Activated naive CD8-positive, alpha-beta T cell (primary cell): Measurements from ENCODE around the gene NDUFS2.

Source experiments
- H3K27ac Mint-ChIP-seq: one replicate; pipeline ENCODE4 v1.8.0; 2021; ENCODE audit warnings: mixed read lengths
- H3K27me3 Mint-ChIP-seq: one replicate; pipeline ENCODE4 v1.8.0; 2021; ENCODE audit warnings: mixed read lengths
- H3K36me3 Mint-ChIP-seq: one replicate; pipeline ENCODE4 v1.8.0; 2021; ENCODE audit warnings: mixed read lengths
- H3K4me1 Mint-ChIP-seq: one replicate; pipeline ENCODE4 v1.8.0; 2021; ENCODE audit warnings: low read depth, mixed read lengths
- H3K4me3 Mint-ChIP-seq: one replicate; pipeline ENCODE4 v1.8.0; 2021; ENCODE audit warnings: mild to moderate bottlenecking, mixed read lengths
- H3K9me3 Mint-ChIP-seq: one replicate; pipeline ENCODE4 v1.8.0; 2021; ENCODE audit warnings: low read depth, mixed read lengths

The NDUFS2 gene

DNA sequence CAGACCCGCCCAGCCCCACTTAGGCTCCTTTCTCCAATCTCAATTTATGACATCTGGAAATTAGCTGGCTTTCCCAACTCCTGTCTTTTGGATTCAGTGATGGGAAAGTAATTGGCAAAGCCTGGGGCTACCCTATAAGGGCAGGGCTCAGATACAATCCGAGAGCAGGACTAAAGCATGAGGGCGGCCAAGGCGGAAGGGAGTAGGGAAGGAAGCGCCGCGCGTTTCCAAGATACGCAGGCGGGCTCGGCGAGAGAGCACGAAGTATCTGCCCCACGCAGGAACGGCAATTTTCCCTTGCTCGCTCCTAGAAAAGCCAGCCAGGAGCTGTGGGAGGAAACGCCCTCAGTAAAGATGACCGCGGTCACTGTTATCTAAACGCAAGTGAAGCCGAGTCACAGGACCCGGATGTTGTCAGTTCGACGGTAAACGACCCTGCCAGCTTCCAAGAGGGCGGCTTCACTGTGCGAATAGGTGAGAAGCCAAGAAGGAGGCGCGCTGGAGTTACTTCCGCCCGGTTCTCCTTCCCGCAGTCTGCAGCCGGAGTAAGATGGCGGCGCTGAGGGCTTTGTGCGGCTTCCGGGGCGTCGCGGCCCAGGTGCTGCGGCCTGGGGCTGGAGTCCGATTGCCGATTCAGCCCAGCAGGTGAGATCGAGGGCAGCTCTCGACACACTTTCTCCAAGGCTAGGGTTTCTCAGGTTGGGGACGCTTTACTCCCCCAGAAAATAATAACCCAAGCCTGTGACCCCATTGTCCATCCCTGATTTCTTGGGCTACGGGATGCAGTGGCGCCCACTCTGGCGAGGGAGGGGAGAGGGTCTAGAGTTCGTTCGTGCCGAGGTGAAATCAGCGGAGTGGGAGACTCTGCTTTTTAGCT lies at the start of gene NDUFS2:
Gene NDUFS2, plus strand, starts transcription at position 532 of the 877 bp plus-strand sequence. Its CDS starts 19 bp downstream, at position 551.
- H3K36me3 Mint-ChIP-seq = peaks cover 9% of the 10 kb centered on the region
- peak within 1 kb of the TSS; percentile 94 for H3K4me3 Mint-ChIP-seq
- no peaks in the 10 kb centered on the region for H3K9me3 Mint-ChIP-seq
- H3K4me1 Mint-ChIP-seq = peaks cover 72% of the 10 kb centered on the region
- H3K27ac Mint-ChIP-seq = peak within 1 kb of the TSS; percentile 95
- H3K27me3 Mint-ChIP-seq = no peaks in the 10 kb centered on the region

DNA sequence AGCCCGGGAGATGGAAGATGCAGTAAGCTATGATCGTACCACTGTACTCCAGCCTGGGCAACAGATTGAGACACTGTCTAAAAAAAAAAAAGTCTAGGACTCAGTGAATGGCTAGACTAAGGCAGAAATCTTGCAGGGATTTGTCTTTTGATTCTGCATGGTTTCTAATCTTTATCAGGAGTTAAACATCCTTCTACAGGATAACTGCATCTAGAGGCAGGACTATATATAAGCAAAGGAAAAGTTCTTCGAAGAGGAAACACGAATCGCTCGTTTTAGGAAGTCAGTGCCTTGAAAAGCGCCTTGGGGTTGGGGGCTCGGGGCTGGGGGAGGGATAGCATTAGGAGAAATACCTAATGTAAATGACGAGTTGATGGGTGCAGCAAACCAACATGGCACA lies 49.0 kb upstream of the NDUFS2 start:
- H3K4me3 Mint-ChIP-seq = peak overlapping the region; percentile 98
- peaks cover 9% of the 10 kb centered on the region for H3K36me3 Mint-ChIP-seq
- H3K9me3 Mint-ChIP-seq = no peaks in the 10 kb centered on the region
- no peaks in the 10 kb centered on the region for H3K27me3 Mint-ChIP-seq
- H3K4me1 Mint-ChIP-seq = peaks cover 23% of the 10 kb centered on the region
- H3K27ac Mint-ChIP-seq = peak overlapping the region; percentile 78

DNA sequence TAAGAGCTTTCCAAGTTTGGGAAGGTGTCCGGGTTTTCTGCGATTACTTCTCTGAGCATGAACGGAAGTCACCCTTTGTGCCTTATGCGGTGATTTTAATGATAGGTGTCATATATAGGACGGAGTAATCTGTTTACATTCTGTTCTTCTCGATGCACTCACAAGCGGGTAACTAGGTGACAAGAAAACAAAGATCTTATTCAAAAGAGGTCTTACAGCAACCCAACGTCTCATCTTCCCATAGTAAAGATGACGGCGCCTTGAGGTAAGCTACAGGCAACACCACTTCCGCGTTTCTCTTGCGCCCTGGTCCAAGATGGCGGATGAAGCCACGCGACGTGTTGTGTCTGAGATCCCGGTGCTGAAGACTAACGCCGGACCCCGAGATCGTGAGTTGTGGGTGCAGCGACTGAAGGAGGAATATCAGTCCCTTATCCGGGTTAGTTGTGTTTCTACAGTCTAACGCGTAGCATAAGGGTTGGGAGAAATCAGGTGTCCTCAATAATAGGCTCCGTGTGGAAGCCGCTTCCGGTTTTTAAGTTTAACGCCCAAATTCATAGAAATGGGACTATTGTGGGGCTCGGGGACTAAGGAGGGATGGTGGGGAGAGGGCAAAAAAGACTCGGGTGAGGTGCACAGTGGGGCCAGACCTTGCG lies 48.4 kb upstream of the NDUFS2 start, which contains the start of gene UFC1:
Gene UFC1, plus strand, starts transcription at position 297 of the 656 bp plus-strand sequence. Its CDS starts 20 bp downstream, at position 317.
- Mint-ChIP-seq H3K9me3 (no peaks in the 10 kb centered on the region), H3K27ac (peak within 1 kb of the TSS; percentile 100), H3K4me1 (peaks cover 29% of the 10 kb centered on the region), H3K36me3 (peaks cover 9% of the 10 kb centered on the region), H3K4me3 (peak within 1 kb of the TSS; percentile 98), H3K27me3 (no peaks in the 10 kb centered on the region)

DNA sequence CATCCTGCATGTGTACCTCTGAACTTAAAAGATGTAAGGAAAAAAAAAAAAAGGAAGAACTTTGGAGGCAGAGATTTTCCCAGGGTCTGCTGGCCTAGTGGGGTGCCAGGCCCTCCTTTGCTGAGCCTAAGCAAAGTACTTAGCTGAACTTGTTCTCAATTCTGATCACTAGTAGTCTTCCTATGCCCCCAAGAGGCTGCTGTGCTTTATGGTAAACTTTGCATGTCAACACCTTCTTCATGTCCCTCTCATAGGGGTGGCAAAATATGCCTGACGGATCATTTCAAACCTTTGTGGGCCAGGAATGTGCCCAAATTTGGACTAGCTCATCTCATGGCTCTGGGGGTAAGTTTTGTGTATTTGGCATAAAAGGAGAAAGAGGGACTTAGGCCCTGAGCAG lies 44.3 kb upstream of the NDUFS2 start:
- H3K27ac Mint-ChIP-seq = peak overlapping the region; percentile 92
- peak overlapping the region; percentile 92 for H3K4me3 Mint-ChIP-seq
- no peaks in the 10 kb centered on the region for H3K27me3 Mint-ChIP-seq
- H3K4me1 Mint-ChIP-seq = peaks cover 61% of the 10 kb centered on the region
- H3K36me3 Mint-ChIP-seq = peaks cover 14% of the 10 kb centered on the region
- H3K9me3 Mint-ChIP-seq = no peaks in the 10 kb centered on the region

DNA sequence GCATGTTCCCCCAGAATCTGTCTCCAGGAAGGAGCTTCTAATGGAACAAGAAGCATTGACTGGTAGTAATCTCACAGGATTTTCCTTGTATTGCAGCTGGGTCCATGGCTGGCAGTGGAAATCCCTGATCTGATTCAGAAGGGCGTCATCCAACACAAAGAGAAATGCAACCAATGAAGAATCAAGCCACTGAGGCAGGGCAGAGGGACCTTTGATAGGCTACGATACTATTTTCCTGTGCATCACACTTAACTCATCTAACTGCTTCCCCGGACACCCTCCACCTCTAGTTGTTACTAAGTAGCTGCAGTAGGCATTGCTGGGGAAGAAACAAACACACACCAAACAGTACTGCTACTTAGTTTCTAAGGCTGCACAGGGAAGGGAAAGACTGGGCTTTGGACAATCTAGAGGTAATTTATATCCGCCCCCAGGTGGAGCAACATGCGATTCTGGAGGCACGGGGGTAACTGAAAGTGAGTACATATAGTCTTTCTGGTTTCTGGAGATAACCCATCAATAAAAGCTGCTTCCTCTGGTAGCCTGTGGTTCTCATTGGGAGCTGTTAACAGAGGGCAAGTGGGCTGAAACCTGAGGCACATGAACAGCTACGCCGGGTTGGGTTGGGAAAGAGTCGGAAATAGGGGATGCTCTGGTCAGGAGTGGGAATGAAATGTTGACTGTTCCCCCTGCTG lies 43.7 kb upstream of the NDUFS2 start:
- Mint-ChIP-seq H3K27me3 (no peaks in the 10 kb centered on the region), H3K36me3 (peaks cover 14% of the 10 kb centered on the region), H3K4me1 (peaks cover 59% of the 10 kb centered on the region), H3K27ac (peak overlapping the region; percentile 92), H3K4me3 (peak overlapping the region; percentile 92), H3K9me3 (no peaks in the 10 kb centered on the region)

DNA sequence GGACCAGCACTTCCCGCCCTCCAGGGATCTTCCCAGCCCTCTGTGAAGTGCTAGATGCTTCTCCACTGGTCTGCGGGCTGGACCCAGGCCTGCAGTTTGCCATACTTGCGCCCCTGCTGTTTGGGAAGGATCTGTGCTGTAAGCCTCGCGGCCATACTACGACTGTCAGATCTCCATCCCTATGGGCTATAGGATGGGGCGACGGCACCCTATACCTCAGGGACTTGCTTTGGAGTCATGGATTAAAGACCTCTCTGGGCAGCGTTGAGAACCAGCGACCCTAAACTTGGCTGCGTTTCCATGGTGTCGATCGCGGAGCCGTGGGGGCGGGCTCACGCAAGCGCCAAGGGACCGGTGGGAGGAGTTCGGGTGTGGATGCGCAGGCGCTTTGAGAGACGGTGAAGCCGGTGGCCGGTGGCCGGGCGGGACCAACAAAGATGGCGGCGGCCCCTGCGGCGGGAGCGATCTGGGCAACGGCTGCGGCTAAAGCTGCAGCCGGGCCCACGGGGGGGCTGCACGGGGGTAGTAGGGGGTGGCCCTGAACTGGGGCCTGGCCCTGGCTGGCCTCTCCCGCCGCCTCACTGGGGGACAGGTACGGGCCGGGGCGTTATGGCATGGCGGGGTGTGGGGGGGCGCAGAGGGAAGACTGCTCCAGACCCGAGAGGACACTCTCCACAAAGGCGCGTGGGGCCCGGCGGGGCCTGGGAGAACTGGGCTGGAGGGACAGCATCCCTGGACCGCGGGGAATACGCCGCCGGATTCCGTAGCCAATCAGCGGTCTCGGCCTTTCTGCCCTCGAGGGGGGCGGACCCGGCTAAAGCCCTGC lies 42.9 kb upstream of the NDUFS2 start, which contains the start of gene USP21:
Gene USP21, plus strand, starts transcription at position 414 of the 826 bp plus-strand sequence. CDS start 1,141 bp downstream, outside the sequence.
- H3K36me3 Mint-ChIP-seq = peaks cover 14% of the 10 kb centered on the region
- H3K27ac Mint-ChIP-seq = peak within 1 kb of the TSS; percentile 92
- H3K4me1 Mint-ChIP-seq = peaks cover 55% of the 10 kb centered on the region
- peak within 1 kb of the TSS; percentile 92 for H3K4me3 Mint-ChIP-seq
- no peaks in the 10 kb centered on the region for H3K9me3 Mint-ChIP-seq
- H3K27me3 Mint-ChIP-seq = no peaks in the 10 kb centered on the region

DNA sequence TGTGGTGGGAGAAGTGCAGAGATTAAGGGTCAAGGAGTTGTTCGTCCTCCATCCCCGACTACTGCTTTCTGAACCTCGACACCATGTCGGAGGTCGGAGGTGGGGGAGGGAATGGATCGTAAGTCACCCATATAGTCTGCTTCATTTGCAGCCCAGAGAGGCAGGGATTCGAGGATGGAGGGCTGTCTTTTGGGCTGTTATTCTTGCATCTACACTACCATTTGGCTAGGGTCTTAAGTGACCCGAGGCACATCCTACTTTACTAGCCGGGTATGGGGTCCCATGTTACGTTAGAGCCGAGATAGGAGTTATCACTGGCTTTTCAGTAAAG lies 42.3 kb upstream of the NDUFS2 start:
- Mint-ChIP-seq H3K4me1 (peaks cover 53% of the 10 kb centered on the region), H3K4me3 (peak overlapping the region; percentile 92), H3K9me3 (no peaks in the 10 kb centered on the region), H3K27ac (peak overlapping the region; percentile 92), H3K27me3 (no peaks in the 10 kb centered on the region), H3K36me3 (peaks cover 14% of the 10 kb centered on the region)

DNA sequence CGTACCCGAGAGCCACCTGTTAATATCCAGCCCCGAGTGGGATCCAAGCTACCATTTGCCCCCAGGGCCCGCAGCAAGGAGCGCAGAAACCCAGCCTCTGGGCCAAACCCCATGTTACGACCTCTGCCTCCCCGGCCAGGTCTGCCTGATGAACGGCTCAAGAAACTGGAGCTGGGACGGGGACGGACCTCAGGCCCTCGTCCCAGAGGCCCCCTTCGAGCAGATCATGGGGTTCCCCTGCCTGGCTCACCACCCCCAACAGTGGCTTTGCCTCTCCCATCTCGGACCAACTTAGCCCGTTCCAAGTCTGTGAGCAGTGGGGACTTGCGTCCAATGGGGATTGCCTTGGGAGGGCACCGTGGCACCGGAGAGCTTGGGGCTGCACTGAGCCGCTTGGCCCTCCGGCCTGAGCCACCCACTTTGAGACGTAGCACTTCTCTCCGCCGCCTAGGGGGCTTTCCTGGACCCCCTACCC lies 41.5 kb upstream of the NDUFS2 start:
- H3K4me1 Mint-ChIP-seq = peaks cover 52% of the 10 kb centered on the region
- no peaks in the 10 kb centered on the region for H3K27me3 Mint-ChIP-seq
- H3K4me3 Mint-ChIP-seq = peak overlapping the region; percentile 92
- H3K27ac Mint-ChIP-seq = no peak overlapping the region
- no peaks in the 10 kb centered on the region for H3K9me3 Mint-ChIP-seq
- H3K36me3 Mint-ChIP-seq = peaks cover 12% of the 10 kb centered on the region

DNA sequence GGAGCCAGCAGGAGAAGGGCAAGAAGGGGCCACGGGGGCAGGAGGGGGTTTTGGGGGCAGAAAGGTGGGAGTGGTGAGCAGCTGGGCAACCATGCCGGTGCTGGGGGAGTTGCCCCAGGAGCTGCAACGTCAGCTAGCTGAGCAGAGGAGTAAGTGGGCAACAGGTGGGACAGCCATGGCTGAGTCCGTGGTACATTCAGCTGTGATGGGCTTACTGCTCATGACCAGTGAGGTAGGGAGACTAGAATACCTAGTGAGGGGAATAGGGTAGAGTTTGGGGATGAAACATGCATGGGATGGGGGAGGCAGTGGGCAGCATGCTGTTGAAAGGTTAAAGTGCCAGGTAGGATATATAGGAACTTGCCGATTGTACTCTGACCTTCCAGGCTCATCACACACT lies 40.5 kb upstream of the NDUFS2 start:
- peaks cover 12% of the 10 kb centered on the region for H3K36me3 Mint-ChIP-seq

DNA sequence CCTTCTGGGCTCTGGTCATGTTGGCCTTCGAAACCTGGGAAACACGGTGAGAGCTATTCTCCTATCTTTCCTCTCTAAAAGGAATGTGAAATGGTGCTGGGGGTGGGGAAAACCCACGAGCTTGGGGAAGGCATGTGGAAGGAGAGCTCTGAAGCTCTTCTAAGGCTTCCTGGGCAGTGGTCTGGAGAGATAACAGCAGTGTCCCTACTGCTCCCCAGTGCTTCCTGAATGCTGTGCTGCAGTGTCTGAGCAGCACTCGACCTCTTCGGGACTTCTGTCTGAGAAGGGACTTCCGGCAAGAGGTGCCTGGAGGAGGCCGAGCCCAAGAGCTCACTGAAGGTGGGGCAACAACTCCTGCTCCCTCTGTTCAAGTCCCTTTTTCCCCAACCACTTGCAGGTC lies 40.1 kb upstream of the NDUFS2 start:
- Mint-ChIP-seq H3K4me1 (peaks cover 51% of the 10 kb centered on the region), H3K36me3 (peaks cover 9% of the 10 kb centered on the region), H3K4me3 (peak overlapping the region; percentile 42), H3K9me3 (no peaks in the 10 kb centered on the region), H3K27ac (peak overlapping the region; percentile 46), H3K27me3 (no peaks in the 10 kb centered on the region)

More for the DNA sequence above, 40.5 kb upstream of the NDUFS2 start:
- Mint-ChIP-seq H3K4me3 (peak overlapping the region; percentile 92), H3K27ac (peak overlapping the region; percentile 46), H3K27me3 (no peaks in the 10 kb centered on the region), H3K4me1 (peaks cover 49% of the 10 kb centered on the region), H3K9me3 (no peaks in the 10 kb centered on the region)

DNA sequence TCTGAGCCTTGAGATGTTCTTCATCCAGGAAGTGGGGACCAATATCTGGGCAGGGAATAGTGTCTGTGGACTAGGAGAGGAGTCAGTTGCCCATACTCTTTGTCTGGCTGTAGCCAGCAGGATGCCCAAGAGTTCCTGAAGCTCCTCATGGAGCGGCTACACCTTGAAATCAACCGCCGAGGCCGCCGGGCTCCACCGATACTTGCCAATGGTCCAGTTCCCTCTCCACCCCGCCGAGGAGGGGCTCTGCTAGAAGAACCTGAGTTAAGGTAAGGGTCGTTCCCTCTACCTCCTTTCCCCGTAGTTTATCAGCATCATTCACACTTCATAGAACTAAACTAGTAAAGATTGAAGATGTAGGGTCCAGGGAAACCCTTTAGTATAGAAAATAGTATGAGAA lies 39.4 kb upstream of the NDUFS2 start:
- Mint-ChIP-seq H3K27ac (peak overlapping the region; percentile 31), H3K27me3 (no peaks in the 10 kb centered on the region), H3K4me3 (no peak overlapping the region)

DNA sequence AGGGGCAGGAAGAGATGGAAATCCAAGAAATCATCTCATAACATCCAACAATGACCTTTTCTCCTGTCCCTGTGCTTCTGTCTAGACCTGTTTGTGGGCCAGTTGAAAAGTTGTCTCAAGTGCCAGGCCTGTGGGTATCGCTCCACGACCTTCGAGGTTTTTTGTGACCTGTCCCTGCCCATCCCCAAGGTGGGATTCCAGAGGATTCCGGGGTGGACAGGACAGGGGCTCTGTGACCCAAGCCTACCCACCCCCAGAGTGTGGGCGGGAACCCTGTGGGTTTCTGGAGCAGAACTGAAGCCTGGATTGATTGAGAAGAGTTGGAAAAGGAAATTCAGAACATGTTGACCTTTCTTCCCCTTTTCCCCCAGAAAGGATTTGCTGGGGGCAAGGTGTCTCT lies 38.4 kb upstream of the NDUFS2 start:
- no peak overlapping the region for H3K4me3 Mint-ChIP-seq
- H3K9me3 Mint-ChIP-seq = no peaks in the 10 kb centered on the region
- peaks cover 5% of the 10 kb centered on the region for H3K36me3 Mint-ChIP-seq
- no peaks in the 10 kb centered on the region for H3K27me3 Mint-ChIP-seq
- H3K4me1 Mint-ChIP-seq = peaks cover 52% of the 10 kb centered on the region
- peak overlapping the region; percentile 1 for H3K27ac Mint-ChIP-seq

More for the DNA sequence above, 39.4 kb upstream of the NDUFS2 start:
- Mint-ChIP-seq H3K4me1 (peaks cover 54% of the 10 kb centered on the region), H3K9me3 (no peaks in the 10 kb centered on the region), H3K36me3 (peaks cover 5% of the 10 kb centered on the region)

DNA sequence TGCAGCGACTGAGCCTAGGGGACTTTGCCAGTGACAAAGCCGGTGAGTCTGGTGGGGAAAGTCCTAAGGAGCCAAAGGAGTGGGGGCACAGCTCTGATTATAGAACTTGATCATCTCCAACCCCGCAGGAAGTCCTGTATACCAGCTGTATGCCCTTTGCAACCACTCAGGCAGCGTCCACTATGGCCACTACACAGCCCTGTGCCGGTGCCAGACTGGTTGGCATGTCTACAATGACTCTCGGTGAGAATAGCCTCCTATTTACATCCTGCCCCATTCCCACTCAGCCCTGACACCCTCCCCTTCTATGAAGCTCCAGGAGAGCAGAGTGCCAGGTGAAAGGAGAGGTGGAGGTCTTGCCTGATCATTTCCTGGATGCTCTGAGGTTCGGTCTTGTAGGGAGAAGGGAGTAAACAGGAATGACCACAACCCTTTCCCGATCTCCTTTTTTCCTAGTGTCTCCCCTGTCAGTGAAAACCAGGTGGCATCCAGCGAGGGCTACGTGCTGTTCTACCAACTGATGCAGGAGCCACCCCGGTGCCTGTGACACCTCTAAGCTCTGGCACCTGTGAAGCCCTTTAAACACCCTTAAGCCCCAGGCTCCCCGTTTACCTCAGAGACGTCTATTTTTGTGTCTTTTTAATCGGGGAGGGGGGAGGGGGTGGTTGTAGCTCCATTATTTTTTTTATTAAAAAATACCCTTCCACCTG lies 37.1 kb upstream of the NDUFS2 start:
- Mint-ChIP-seq H3K4me3 (peak overlapping the region; percentile 52), H3K4me1 (peaks cover 44% of the 10 kb centered on the region), H3K36me3 (peaks cover 5% of the 10 kb centered on the region), H3K27ac (no peak overlapping the region), H3K27me3 (no peaks in the 10 kb centered on the region), H3K9me3 (no peaks in the 10 kb centered on the region)
